Measurements from ENCODE around the gene ANXA11. TPM values are rescaled to one million over a fixed set of nuclear protein-coding genes. Genes with fewer than 3 reads are reported as not detected.

ANXA11 gene
- total and polyA plus RNA-seq, 2 of the 4 experiments (the other 2 are of a cell fraction): 39.4 to 109 TPM

DNA sequence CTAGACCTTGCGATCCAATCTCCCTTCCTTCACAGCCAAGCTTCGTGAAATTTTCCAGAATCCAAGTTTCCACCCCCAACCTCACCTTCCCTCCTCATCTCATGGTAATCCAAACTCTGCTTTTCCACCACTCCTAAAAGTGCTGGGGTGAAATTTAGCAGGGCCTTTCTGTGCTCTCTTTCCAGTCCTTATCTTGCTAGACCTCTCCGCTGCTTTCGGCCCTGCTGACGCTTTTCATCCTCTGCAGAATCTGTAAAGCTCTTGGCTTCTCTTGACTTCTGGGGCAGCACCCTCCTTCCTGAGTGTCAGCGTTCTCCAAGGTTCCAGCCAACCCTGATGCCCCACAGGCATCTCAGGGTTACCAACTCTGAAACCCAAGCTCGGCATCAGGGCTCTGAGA, 65.1 kb downstream of the ANXA11 start:
- Histone ChIP-seq H3K9me1 (ENCODE audit: insufficient read depth, low read length) (peaks cover 8% of the 10 kb centered on the region; the same call in 1 of the 2 replicates), H3K4me2 (ENCODE audit: low read depth, low read length) (no peak overlapping the region), H2AK5ac (ENCODE audit: low read depth, low read length) (no peak overlapping the region), H3K4ac (ENCODE audit: low read depth, low read length) (no peak overlapping the region), H2BK5ac (ENCODE audit: low read depth, low read length, poor library complexity, severe bottlenecking) (no peak overlapping the region), H4K20me1 (ENCODE audit: insufficient read depth, low read length) (no peaks in the 10 kb centered on the region), H3K9ac (ENCODE audit: low read depth, low read length) (no peak overlapping the region), H3K27me3 (ENCODE audit: control insufficient read depth, insufficient read depth, low read length) (no peaks in the 10 kb centered on the region), H3K79me1 (ENCODE audit: low read depth in 1 of 2, low read length in 2 of 2) (peaks cover 0 to 11% of the 10 kb centered on the region in 2 experiments; a peak in 1 of 4 replicates), H2BK20ac (ENCODE audit: low read depth, low read length) (no peak overlapping the region), H4K8ac (ENCODE audit: low read depth in 2 of 2, low read length in 2 of 2) (no peak overlapping the region), H4K5ac (ENCODE audit: low read depth, low read length) (no peak overlapping the region), H3K27ac (ENCODE audit: insufficient read depth, low read length) (no peak overlapping the region), H4K91ac (ENCODE audit: insufficient read depth, low read depth, low read length) (no peak overlapping the region), H3K4me1 (ENCODE audit: control insufficient read depth, insufficient read depth, low read length) (peaks cover 18% of the 10 kb centered on the region), H3K23ac (ENCODE audit: low read depth, low read length) (no peak overlapping the region), H3K18ac (ENCODE audit: low read depth, low read length) (no peak overlapping the region), H2AFZ (replicated peaks; ENCODE audit: low read length, poor library complexity) (no peak overlapping the region), H3K9me3 (ENCODE audit: control insufficient read depth, insufficient read depth, low read length) (no peaks in the 10 kb centered on the region), H3K14ac (replicated peaks; ENCODE audit: low read depth, low read length) (no peak overlapping the region), H3K36me3 (ENCODE audit: control insufficient read depth, insufficient read depth, low read length) (no peaks in the 10 kb centered on the region), H3K4me3 (ENCODE audit: insufficient read depth, low read depth, low read length) (no peak overlapping the region), H2BK120ac (ENCODE audit: low read depth, low read length) (no peak overlapping the region), H2AK9ac (replicated peaks; ENCODE audit: low read depth, low read length, poor library complexity) (no peak overlapping the region), H2BK15ac (ENCODE audit: low read depth, low read length) (no peak overlapping the region), H3K56ac (ENCODE audit: extremely low read depth, insufficient read depth, low read length) (no peak overlapping the region)
- ChIA-PET POLR2A (ENCODE audit: unreplicated experiment) (no interaction called here), CTCF (no interaction called here)
- WGBS, 2 experiments (ENCODE audit: extremely low coverage in 2 of 2, insufficient read length in 1 of 2): 100% methylated on average over 4 of the region's 7 CpGs; no CpG with 5 or more reads in 1 of the 2 experiments
- TF ChIP-seq CEBPB (IDR thresholded peaks at IDR 0.05; ENCODE audit: low read depth, low read length) (no peak), MXI1 (IDR thresholded peaks at IDR 0.05; ENCODE audit: borderline replicate concordance, low read depth, low read length) (no peak), NFE2L2 (IDR thresholded peaks at IDR 0.05; ENCODE audit: low read depth, low read length) (no peak), RAD21 (IDR thresholded peaks at IDR 0.05; ENCODE audit: low read length) (no peak), SMC3 (IDR thresholded peaks at IDR 0.05; ENCODE audit: low read depth, low read length) (no peak), MAFK (IDR thresholded peaks at IDR 0.05; ENCODE audit: low read depth, low read length) (no peak)
- TF ChIP-seq, protein P1, sequence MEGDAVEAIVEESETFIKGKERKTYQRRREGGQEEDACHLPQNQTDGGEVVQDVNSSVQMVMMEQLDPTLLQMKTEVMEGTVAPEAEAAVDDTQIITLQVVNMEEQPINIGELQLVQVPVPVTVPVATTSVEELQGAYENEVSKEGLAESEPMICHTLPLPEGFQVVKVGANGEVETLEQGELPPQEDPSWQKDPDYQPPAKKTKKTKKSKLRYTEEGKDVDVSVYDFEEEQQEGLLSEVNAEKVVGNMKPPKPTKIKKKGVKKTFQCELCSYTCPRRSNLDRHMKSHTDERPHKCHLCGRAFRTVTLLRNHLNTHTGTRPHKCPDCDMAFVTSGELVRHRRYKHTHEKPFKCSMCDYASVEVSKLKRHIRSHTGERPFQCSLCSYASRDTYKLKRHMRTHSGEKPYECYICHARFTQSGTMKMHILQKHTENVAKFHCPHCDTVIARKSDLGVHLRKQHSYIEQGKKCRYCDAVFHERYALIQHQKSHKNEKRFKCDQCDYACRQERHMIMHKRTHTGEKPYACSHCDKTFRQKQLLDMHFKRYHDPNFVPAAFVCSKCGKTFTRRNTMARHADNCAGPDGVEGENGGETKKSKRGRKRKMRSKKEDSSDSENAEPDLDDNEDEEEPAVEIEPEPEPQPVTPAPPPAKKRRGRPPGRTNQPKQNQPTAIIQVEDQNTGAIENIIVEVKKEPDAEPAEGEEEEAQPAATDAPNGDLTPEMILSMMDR (conservative IDR thresholded peaks at IDR 0.05; ENCODE audit: low read depth, low read length): no peak
- DNase-seq (no peak), ATAC-seq (ENCODE audit: low read depth) (no peak)
- intact Hi-C loops (cut with micrococcal nuclease): no loop called here
- dilution Hi-C loops (cut with HindIII; ENCODE audit: low sequenced_read_pairs, unreplicated experiment): no loop called here
- in situ Hi-C loops (cut with MboI; ENCODE audit: low sequenced_read_pairs): no loop called here
- BruUV-seq (replicated peaks): no TSS peak
